ENCODE measurements around the gene MAPRE2.

DNA sequence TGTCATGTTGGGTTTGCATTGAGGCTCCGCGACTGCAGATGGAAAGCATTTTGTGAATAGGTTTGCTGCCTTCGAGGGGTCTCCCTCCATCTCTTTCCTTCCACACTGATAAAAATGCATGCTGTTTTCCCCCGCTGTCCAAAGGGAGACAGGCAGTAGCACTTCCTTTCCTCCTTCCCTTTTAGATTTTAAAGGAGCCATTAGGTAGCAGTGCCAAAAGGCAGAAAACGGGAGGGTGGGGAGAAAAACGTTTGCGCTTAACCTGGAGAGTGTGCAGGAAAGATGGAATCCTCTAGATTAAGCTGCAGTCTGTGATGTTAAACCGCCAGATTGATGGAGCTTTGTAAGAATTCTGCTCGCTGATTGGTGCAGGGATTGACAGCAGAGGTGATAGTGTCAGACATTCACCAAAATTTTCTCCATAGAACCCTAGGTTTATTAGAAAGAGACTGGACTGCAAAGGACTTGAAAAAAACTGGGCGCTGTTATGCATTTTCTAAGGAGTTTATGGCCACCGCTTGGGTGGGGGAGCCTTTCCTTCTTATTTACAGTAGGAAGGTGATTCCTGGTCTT, 688 bp downstream of the MAPRE2 start:
- no peak for TF ChIP-seq TEAD4 (IDR thresholded peaks at IDR 0.05)
- TF ChIP-seq, protein P1, sequence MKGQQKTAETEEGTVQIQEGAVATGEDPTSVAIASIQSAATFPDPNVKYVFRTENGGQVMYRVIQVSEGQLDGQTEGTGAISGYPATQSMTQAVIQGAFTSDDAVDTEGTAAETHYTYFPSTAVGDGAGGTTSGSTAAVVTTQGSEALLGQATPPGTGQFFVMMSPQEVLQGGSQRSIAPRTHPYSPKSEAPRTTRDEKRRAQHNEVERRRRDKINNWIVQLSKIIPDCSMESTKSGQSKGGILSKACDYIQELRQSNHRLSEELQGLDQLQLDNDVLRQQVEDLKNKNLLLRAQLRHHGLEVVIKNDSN (IDR thresholded peaks at IDR 0.05): no peak
- TF ChIP-seq CREB1 (IDR thresholded peaks at IDR 0.05; ENCODE audit: low read depth): no peak
- TF ChIP-seq NFIC (IDR thresholded peaks at IDR 0.05): no peak
- TF ChIP-seq RAD21 (IDR thresholded peaks at IDR 0.05; ENCODE audit: low read depth): no peak
- TF ChIP-seq, protein P2, sequence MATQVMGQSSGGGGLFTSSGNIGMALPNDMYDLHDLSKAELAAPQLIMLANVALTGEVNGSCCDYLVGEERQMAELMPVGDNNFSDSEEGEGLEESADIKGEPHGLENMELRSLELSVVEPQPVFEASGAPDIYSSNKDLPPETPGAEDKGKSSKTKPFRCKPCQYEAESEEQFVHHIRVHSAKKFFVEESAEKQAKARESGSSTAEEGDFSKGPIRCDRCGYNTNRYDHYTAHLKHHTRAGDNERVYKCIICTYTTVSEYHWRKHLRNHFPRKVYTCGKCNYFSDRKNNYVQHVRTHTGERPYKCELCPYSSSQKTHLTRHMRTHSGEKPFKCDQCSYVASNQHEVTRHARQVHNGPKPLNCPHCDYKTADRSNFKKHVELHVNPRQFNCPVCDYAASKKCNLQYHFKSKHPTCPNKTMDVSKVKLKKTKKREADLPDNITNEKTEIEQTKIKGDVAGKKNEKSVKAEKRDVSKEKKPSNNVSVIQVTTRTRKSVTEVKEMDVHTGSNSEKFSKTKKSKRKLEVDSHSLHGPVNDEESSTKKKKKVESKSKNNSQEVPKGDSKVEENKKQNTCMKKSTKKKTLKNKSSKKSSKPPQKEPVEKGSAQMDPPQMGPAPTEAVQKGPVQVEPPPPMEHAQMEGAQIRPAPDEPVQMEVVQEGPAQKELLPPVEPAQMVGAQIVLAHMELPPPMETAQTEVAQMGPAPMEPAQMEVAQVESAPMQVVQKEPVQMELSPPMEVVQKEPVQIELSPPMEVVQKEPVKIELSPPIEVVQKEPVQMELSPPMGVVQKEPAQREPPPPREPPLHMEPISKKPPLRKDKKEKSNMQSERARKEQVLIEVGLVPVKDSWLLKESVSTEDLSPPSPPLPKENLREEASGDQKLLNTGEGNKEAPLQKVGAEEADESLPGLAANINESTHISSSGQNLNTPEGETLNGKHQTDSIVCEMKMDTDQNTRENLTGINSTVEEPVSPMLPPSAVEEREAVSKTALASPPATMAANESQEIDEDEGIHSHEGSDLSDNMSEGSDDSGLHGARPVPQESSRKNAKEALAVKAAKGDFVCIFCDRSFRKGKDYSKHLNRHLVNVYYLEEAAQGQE (IDR thresholded peaks at IDR 0.05; ENCODE audit: low read depth): no peak
- no peak for TF ChIP-seq FOXM1 (IDR thresholded peaks at IDR 0.05; ENCODE audit: borderline replicate concordance, low read depth)
- TF ChIP-seq, protein P3, sequence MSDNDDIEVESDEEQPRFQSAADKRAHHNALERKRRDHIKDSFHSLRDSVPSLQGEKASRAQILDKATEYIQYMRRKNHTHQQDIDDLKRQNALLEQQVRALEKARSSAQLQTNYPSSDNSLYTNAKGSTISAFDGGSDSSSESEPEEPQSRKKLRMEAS (IDR thresholded peaks at IDR 0.05): no peak
- TF ChIP-seq EP300 (IDR thresholded peaks at IDR 0.05; ENCODE audit: borderline replicate concordance): no peak
- TF ChIP-seq YY1 (IDR thresholded peaks at IDR 0.05; ENCODE audit: low read depth): no peak
- no peak for TF ChIP-seq TAF1 (IDR thresholded peaks at IDR 0.05; ENCODE audit: low read depth)
- no peak for TF ChIP-seq CEBPB (IDR thresholded peaks at IDR 0.05)
- no peak for TF ChIP-seq EGR1 (IDR thresholded peaks at IDR 0.05)
